IPS-NIHi7 (cell line): ENCODE data around the gene PVR.
"Not testable (repeated sequence)": the region's sequence is repeated elsewhere in the genome, so short reads cannot be mapped to it uniquely, and the experiment has no call there.

ENCODE experiments used
- DNase-seq: peaks from one replicate; pipeline ENCODE4 v3.0.0; 2012; ENCODE audit warnings: mixed read lengths; ENCODE audit errors: extremely low spot score

The PVR gene

GRCh38 chr19:44673510-44673909 is 29.8 kb downstream of the PVR start:
- no peak for DNase-seq

GRCh38 chr19:44675521-44675920 is 31.8 kb downstream of the PVR start:
- DNase-seq: no peak

- peak; percentile 73 for DNase-seq
Observed at GRCh38 chr19:44677019-44677811, 33.5 kb downstream of the PVR start.

- no peak for DNase-seq
Observed at GRCh38 chr19:44680536-44680935, 36.8 kb downstream of the PVR start.

GRCh38 chr19:44681992-44682790 is 38.5 kb downstream of the PVR start:
- no peak for DNase-seq

GRCh38 chr19:44682807-44683206 is 39.1 kb downstream of the PVR start:
- DNase-seq: no peak

- DNase-seq: no peak
Observed at GRCh38 chr19:44683434-44684210, 39.9 kb downstream of the PVR start.

- not testable (repeated sequence) for DNase-seq
Observed at GRCh38 chr19:44684396-44684795, 40.7 kb downstream of the PVR start.

- DNase-seq: peak; percentile 38
Observed at GRCh38 chr19:44684892-44685863, 41.5 kb downstream of the PVR start.

GRCh38 chr19:44685877-44686276 is 42.2 kb downstream of the PVR start:
- no peak for DNase-seq

- no peak for DNase-seq
Observed at GRCh38 chr19:44686896-44687295, 43.2 kb downstream of the PVR start.

GRCh38 chr19:44687888-44688287 is 44.2 kb downstream of the PVR start:
- DNase-seq: no peak

- peak; percentile 85 for DNase-seq
Observed at GRCh38 chr19:44689290-44690130, 45.8 kb downstream of the PVR start.

- no peak for DNase-seq
Observed at GRCh38 chr19:44690131-44690440, 46.4 kb downstream of the PVR start.

- DNase-seq: no peak
Observed at GRCh38 chr19:44692379-44692721, 48.6 kb downstream of the PVR start.

GRCh38 chr19:44694184-44694579 is 50.5 kb downstream of the PVR start:
- no peak for DNase-seq

- peak; percentile 48 for DNase-seq
Observed at GRCh38 chr19:44696939-44697669, 53.4 kb downstream of the PVR start.

GRCh38 chr19:44697670-44698034 is 53.9 kb downstream of the PVR start:
- DNase-seq: no peak

- DNase-seq: no peak
Observed at GRCh38 chr19:44698492-44699201, 54.9 kb downstream of the PVR start, which contains the start of gene CEACAM16. Gene CEACAM16 (plus strand): TSS chr19:44699151. CDS start chr19:44701457, 2,306 bp downstream.
